GM12864 (cell line): ENCODE results near the gene GPC5.
"Not testable (repeated sequence)": the region's sequence is repeated elsewhere in the genome, so short reads cannot be mapped to it uniquely, and the experiment has no call there.

ENCODE experiments used
- DNase-seq: peaks from one replicate; pipeline ENCODE4 v3.0.0-alpha.2; 2011; ENCODE audit warnings: low read depth
- H3K4me3 ChIP-seq: 2 replicates; pipeline ENCODE4 v1.5.1; 2011; ENCODE audit warnings: mild to moderate bottlenecking, low read depth, low read length, control low read depth
- TF ChIP-seq, protein P1 (sequence below): IDR thresholded peaks from 2 replicates; pipeline ENCODE4 v1.5.1; 2011; ENCODE audit warnings: low read depth, mild to moderate bottlenecking, moderate library complexity, low read length, control low read depth, inconsistent platforms; ENCODE audit errors: missing control alignments

The GPC5 gene

DNA sequence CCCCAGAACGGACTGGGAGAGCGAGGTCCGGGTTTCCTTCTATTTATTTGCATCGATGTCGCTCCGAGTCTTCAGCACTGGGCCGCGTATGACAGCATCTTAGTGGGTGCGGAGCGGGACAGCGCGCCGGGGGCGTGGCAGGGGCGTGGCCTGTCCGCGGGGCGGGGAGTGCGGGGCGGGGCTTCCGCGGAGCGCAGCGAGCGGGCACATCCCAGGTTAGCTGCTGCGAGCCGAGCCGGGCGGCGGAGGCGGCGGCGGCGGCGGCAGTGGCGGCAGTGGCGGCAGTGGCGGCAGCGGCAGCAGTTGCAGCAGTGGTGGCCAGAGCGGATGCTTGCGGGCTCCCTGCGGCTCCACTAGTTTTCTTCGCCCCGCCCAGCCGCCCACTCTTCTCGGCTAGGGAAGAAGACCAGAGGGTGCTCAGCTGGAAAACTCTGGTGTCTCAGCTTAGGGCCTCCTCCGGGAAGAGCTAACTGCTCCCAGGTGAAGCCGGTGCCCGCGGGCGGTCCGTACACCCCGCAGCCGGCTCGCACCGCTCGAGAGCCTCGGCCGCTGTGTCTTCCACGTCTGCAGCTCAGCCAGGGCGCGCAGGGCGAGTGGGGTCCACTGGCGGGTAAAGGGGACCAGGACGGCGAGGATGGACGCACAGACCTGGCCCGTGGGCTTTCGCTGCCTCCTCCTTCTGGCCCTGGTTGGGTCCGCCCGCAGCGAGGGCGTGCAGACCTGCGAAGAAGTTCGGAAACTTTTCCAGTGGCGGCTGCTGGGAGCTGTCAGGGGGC, at the start of gene GPC5:
TSS of gene GPC5 (plus strand) at position 209 of the 776 bp plus-strand sequence.
- peak; percentile 15 for DNase-seq
- peak within 1 kb of the TSS; percentile 48 for H3K4me3 ChIP-seq
- TF ChIP-seq, protein P1, sequence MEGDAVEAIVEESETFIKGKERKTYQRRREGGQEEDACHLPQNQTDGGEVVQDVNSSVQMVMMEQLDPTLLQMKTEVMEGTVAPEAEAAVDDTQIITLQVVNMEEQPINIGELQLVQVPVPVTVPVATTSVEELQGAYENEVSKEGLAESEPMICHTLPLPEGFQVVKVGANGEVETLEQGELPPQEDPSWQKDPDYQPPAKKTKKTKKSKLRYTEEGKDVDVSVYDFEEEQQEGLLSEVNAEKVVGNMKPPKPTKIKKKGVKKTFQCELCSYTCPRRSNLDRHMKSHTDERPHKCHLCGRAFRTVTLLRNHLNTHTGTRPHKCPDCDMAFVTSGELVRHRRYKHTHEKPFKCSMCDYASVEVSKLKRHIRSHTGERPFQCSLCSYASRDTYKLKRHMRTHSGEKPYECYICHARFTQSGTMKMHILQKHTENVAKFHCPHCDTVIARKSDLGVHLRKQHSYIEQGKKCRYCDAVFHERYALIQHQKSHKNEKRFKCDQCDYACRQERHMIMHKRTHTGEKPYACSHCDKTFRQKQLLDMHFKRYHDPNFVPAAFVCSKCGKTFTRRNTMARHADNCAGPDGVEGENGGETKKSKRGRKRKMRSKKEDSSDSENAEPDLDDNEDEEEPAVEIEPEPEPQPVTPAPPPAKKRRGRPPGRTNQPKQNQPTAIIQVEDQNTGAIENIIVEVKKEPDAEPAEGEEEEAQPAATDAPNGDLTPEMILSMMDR, result no peak

DNA sequence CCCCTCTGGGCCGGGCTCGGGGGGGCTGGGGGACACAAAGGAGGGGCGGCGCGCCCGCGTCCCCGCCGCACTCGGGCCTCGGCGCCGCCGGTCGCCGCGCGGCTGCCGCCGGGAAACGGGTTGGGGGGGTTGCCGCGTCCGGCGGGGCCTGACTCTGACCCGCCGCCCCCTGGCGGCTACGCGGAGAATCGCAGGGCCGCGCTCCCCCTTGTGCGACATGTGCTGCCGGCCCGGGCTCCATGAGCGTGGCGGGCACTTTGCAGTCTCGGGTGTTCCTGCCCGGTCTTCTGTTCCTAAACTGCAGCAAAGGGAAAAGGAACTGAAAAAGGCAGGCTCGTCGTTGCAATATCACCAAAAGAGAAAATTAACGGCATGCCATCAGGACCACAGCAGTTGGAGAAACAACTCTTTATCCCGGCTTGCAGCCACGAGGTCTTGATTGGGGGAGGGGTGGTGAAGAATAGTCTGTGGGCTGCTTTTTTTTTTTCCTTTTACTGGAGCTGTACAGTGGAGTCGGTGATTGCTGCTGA, 49.5 kb upstream of the GPC5 start:
- H3K4me3 ChIP-seq, result peak overlapping the region; percentile 74
- peak; percentile 60 for DNase-seq
- TF ChIP-seq, protein P1, result peak; percentile 91

DNA sequence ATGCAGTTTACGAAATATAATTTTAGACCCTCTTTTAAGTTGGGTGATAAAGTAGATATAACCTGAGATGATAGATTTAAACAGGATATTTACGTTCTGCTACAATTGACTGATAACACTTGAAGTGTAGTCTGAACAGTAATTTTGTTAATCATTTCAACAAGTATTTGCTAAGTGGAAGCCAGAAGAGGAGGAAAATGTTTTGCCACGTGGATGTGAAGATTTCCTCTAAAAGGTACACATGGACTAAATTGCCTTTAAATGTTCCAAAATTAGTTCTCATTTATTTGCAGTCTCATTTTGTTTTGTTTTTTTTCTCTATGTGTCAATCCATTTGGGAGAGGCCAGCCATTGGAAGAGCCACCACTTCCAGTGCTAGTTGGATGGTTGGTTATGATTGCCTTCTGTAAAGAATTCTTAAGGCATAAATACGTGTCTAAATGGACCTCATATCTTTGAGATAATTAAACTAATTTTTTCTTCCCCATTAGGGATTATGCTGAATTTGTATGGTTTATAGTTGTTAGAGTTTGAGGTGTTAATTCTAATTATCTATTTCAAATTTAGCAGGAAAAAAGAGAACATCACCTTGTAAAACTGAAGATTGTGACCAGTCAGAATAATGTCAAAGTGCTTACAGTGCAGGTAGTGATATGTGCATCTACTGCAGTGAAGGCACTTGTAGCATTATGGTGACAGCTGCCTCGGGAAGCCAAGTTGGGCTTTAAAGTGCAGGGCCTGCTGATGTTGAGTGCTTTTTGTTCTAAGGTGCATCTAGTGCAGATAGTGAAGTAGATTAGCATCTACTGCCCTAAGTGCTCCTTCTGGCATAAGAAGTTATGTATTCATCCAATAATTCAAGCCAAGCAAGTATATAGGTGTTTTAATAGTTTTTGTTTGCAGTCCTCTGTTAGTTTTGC, 48.2 kb upstream of the GPC5 start:
- TF ChIP-seq, protein P1, result no peak
- peak overlapping the region; percentile 74 for H3K4me3 ChIP-seq

DNA sequence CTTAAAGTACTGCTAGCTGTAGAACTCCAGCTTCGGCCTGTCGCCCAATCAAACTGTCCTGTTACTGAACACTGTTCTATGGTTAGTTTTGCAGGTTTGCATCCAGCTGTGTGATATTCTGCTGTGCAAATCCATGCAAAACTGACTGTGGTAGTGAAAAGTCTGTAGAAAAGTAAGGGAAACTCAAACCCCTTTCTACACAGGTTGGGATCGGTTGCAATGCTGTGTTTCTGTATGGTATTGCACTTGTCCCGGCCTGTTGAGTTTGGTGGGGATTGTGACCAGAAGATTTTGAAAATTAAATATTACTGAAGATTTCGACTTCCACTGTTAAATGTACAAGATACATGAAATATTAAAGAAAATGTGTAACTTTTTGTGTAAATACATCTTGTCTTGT, 47.3 kb upstream of the GPC5 start:
- peak overlapping the region; percentile 74 for H3K4me3 ChIP-seq
- TF ChIP-seq, protein P1, result no peak

More for the DNA sequence above, 48.2 kb upstream of the GPC5 start:
- no peak for DNase-seq

DNA sequence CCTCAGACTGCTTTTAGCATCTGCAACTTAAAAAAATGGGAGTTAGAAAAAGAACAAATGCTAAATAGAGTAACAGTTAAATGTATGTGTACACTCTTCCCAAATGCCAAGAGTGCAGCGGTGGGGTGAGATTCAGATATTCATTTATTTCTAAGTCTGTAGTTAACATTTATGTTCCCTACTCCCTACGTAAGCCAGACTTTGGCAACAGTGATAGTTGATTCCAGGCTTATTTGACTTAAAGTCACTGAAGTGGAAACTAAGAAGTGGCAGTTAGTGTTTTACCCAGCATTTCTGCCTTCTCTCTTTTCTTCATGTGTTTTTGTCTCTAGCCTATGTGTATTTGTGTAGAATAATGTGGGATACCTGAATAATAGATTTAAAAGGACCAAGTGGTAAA, 46.4 kb upstream of the GPC5 start:
- no peak overlapping the region; the same call in 1 of the 2 replicates for H3K4me3 ChIP-seq
- TF ChIP-seq, protein P1, result no peak
- no peak for DNase-seq

More for the DNA sequence above, 47.3 kb upstream of the GPC5 start:
- no peak for DNase-seq

DNA sequence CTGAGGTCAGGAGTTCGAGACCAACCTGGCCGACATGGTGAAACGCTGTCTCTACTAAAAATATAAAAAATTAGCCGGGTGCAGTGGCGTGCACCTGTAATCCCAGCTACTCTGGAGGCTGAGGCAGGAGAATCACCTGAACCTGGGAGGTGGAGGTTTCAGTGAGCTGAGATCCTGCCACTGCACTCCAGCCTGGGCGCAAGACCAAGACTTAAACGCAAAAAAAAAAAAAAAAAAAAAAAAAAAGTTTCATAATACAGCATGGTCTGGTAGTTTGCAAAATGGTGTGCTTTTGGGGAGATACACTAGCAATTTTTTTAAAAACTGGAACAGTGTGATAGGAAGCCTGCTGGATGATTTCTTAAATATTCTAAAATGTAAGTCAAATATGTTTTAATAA, 45.5 kb upstream of the GPC5 start:
- DNase-seq, H3K4me3 ChIP-seq: not testable (repeated sequence)

DNA sequence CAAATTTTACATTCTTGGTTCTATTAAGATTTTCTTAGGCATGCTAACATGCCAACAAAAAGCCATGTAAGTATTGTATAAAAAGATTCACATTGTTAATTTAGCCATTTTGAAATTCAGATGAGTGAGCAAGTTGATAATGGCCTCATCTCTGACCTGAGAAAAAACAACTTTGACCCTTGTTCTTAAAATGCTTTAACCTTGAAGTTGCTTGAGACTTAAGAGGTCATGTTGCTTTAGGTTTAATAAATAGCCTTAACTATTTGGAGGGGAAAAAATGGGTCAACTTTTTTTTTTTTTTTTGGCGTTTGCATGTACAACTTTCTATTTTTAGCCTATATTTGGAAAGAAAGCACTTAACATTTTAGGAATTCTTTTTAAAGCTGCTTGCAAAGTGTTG, 44.9 kb upstream of the GPC5 start:
- TF ChIP-seq, protein P1, result no peak
- H3K4me3 ChIP-seq, result no peak overlapping the region

More for the DNA sequence above, 44.9 kb upstream of the GPC5 start:
- no peak for DNase-seq
